HG03442 (cell line): ENCODE measurements around the gene SERINC3.
"Not testable (repeated sequence)": the region's sequence is repeated elsewhere in the genome, so short reads cannot be mapped to it uniquely, and the experiment has no call there.

ENCODE experiments used
- ATAC-seq: cut with Tn5 transposase; IDR thresholded peaks from one replicate; pipeline ENCODE4 v1.9.1; 2021; ENCODE audit warnings: mild to moderate bottlenecking, moderate library complexity; ENCODE audit not compliant: unreplicated experiment

SERINC3 gene

GRCh38 chr20:44495257-44495656 is 26.6 kb downstream of the SERINC3 start:
- no peak for ATAC-seq

- no peak for ATAC-seq
These were observed 27.2 kb downstream of the SERINC3 start for GRCh38 chr20:44494681-44495080.

DNA sequence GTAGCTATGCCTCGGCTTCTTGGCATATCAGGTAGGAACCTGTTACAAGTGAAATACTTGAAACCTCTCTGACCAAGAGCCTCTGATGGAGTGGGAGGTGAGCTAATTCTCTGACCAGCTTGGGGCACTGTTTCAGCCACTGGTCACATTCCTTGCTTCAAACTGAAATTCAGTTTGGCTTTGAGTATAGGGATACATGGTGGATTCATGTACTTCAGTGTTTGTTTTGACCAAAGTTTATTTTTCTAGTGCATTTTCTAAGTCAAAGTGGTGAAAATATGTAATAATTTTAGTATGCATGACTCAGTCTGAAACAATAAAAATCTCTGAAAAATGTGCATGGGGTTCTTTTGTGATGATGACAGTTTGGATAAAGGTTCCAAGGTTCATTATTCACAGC is 27.6 kb downstream of the SERINC3 start:
- ATAC-seq = no peak

GRCh38 chr20:44491635-44492395 is 30.1 kb downstream of the SERINC3 start:
- no peak for ATAC-seq

DNA sequence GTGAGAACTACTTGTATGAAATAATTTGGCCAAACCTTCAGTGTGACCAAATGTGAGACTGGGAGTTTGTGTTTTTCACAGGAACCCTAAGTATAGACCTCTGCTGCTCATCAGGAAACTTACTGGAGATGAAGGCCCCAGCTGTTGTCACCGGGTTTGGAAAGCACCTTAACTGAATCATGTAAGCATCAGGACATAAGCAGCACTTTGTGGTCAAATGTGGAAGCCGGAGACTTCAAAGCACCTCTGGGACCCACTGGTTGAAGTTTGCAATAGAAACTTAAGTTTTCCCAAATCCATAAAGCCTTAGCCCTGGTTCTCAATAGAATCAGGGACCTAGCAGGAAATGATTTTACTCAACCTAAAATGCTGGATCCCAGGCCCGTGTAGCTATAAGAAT is 31.9 kb downstream of the SERINC3 start:
- ATAC-seq = no peak

- ATAC-seq = no peak
These were observed 32.6 kb downstream of the SERINC3 start for GRCh38 chr20:44489223-44489622.

- no peak for ATAC-seq
These were observed 33.3 kb downstream of the SERINC3 start for GRCh38 chr20:44488551-44488950.

DNA sequence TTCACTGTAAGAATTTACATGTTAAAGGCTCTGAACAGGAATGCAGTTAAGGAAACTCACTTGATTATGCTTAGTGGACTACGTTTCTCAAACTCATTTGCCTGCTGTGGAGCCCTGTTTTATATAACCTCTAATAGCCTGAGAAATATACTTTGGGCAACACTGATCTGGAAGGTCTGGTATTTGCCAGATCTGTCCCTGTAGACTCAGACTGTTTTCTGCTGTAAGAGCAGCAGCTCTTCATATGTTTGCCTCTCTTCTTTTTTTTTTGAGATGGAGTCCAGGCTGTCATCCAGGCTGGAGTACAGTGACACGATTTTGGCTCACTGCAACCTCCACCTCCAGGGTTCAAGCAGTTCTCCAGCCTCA is 36.1 kb downstream of the SERINC3 start:
- ATAC-seq = no peak

- ATAC-seq = no peak
These were observed 36.6 kb downstream of the SERINC3 start for GRCh38 chr20:44485078-44485829.

DNA sequence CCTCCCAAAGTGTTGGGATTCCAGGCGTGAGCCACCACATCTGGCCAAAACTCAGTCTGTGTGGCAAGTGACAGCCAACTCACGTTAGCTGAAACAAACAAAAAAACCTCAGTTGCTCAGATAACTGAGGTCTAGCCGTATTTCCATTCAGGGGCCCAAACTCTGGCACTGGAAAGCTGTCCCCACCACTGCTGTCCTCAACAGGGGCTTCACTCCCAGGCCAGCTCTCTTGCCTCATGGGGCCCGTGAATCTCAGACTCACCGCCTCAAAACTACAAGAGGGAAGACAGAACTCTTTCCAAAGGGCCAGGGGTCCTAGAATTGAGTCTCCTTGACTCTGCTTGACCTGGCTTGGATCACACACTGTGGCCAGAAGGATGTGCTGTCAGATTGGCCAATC is 38.8 kb downstream of the SERINC3 start:
- no peak for ATAC-seq

- no peak for ATAC-seq
These were observed 40.0 kb downstream of the SERINC3 start for GRCh38 chr20:44481719-44482416.

DNA sequence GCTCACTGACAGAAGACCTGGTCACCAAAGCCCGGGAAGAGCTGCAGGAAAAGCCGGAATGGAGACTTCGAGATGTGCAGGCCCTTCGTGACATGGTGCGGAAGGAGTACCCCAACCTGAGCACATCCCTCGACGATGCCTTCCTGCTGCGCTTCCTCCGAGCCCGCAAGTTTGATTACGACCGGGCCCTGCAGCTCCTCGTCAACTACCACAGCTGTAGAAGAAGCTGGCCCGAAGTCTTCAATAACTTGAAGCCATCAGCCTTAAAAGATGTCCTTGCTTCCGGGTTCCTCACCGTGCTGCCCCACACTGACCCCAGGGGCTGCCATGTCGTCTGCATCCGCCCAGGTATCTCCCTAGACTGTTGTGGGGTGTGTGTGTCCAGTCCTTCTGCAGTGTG is 41.8 kb downstream of the SERINC3 start:
- ATAC-seq = no peak

GRCh38 chr20:44479643-44480042 is 42.2 kb downstream of the SERINC3 start:
- ATAC-seq = no peak

GRCh38 chr20:44478206-44478605 is 43.7 kb downstream of the SERINC3 start:
- no peak for ATAC-seq

DNA sequence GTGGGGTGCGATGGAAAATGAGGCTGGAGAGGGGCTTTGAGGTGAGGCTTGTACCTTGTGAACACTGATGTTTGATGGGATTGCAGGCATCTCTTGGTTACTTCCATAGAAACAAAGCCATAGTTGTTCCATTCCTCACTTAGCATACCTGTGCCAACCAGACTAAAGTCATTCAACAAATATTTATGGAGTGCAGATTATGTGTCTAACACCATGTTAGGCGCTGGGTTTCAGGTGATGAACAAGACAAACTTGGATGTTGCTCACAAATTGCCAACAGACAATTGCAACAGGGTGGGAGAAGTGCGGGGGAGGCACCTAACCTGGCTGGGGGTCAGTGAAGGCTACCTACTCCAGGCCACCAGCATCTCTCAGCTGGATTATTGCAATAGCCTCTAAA is 44.7 kb downstream of the SERINC3 start:
- ATAC-seq = no peak

GRCh38 chr20:44475694-44476560 is 45.9 kb downstream of the SERINC3 start, which contains the start of gene TTPAL:
TSS of gene TTPAL (plus strand) at chr20:44475874. CDS start at chr20:44480000, 4,126 bp downstream.
- peak; percentile 91 for ATAC-seq

GRCh38 chr20:44475372-44475693 is 46.5 kb downstream of the SERINC3 start:
- ATAC-seq = no peak

- not testable (repeated sequence) for ATAC-seq
These were observed 49.6 kb downstream of the SERINC3 start for GRCh38 chr20:44472283-44472682.

DNA sequence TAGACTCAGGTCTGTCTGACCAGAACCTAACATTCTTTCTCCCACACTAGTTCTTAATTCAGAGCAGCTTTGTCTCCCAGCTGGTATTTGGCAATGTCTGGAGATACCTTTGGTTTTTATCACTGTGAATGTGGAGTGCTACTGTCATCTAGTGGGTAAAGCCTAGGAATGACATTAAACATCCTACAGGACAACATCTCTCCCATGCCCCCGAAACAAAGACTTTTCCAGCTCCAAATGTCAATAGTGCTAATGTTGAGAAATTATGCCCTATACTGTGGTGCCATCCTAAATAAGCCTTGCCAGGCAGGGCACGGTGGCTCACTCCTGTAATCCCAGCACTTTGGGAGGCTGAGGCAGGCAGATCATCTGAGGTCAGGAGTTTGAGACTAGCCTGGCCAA is 50.4 kb downstream of the SERINC3 start:
- no peak for ATAC-seq

DNA sequence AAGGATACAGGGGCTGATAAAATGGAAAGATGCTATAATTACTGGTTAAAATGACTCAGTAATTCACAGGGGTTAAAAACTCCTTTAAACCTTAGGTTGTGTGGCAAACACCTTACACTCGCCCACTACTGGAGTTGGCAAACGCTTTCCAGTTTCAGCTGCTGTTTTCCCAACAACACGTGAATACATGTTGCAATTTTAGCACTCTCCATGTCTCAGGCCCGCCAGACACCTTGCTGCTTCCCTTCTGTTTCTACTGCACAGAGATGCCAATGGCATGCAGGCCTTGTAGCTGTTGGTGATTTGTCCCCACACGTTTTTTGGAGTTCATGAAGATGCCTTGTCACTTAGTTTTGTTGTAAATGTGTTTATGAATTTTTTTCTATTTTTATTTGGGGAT is 51.5 kb downstream of the SERINC3 start:
- ATAC-seq = no peak
